Urinary bladder (tissue), 4 donors: Measurements from ENCODE around the gene NEU4. TPM values are rescaled to one million over a fixed set of nuclear protein-coding genes. Genes with fewer than 3 reads are reported as not detected.
"Not testable (repeated sequence)": the region's sequence is repeated elsewhere in the genome, so short reads cannot be mapped to it uniquely, and the experiment has no call there.

Experiments
- DNase-seq: peaks from one replicate; pipeline ENCODE4 v3.0.0-alpha.2; 2015; ENCODE audit errors: extremely low spot score
- H3K27ac ChIP-seq: one replicate; pipeline ENCODE4 v1.5.1; 2013; ENCODE audit warnings: low read depth, mild to moderate bottlenecking, moderate library complexity
- H3K36me3 ChIP-seq: one replicate; pipeline ENCODE4 v1.6.1; 2013; ENCODE audit warnings: mild to moderate bottlenecking, moderate library complexity; ENCODE audit not compliant: insufficient read depth
- H3K4me1 ChIP-seq: one replicate; pipeline ENCODE4 v1.6.1; 2013; ENCODE audit warnings: mild to moderate bottlenecking, moderate library complexity; ENCODE audit not compliant: insufficient read depth
- H3K4me3 ChIP-seq: one replicate; pipeline ENCODE4 v1.5.1; 2013; ENCODE audit warnings: low read depth, low read length
- WGBS: extraction: QIAGEN DNeasy Blood & Tissue Kit; methylation state at CpG from one replicate; pipeline ENCODE4 v1.1.7; 2013; 5-methylcytosine and 5-hydroxymethylcytosine counted together
- polyA plus RNA-seq: library from polyadenylated mRNA; stranded (reverse); fragments of 200-250 nt; gene quantifications from one replicate; pipeline ENCODE4 v1.2.3, GENCODE V29; 2013
- total RNA-seq: library from RNA; depleted of rRNA; stranded (reverse); fragments of >200 nt; gene quantifications from one replicate; pipeline ENCODE4 v1.2.3, GENCODE V29; 2014
- donor health status: healthy with polysubstance abuse.
- donor health status: healthy.

NEU4 gene
- total and polyA plus RNA-seq, 2 donors: 0.21 to 0.29 TPM

- 90% methylated on average over 3 of the region's 3 CpGs for WGBS
- not testable (repeated sequence) for H3K4me1 ChIP-seq, DNase-seq, H3K4me3 ChIP-seq, H3K36me3 ChIP-seq, H3K27ac ChIP-seq
Observed at GRCh38 chr2:241782053-241782452, 26.9 kb upstream of the NEU4 start.

GRCh38 chr2:241788135-241788534, 20.9 kb upstream of the NEU4 start:
- no peaks in the 10 kb centered on the region for H3K4me1 ChIP-seq
- 90% methylated on average over 4 of the region's 4 CpGs for WGBS
- H3K36me3 ChIP-seq: no peaks in the 10 kb centered on the region
- DNase-seq: no peak
- H3K4me3 ChIP-seq: no peak overlapping the region
- no peak overlapping the region for H3K27ac ChIP-seq

- Histone ChIP-seq H3K4me3 (no peak overlapping the region), H3K27ac (no peak overlapping the region), H3K4me1 (no peaks in the 10 kb centered on the region), H3K36me3 (no peaks in the 10 kb centered on the region)
- WGBS: 51% methylated on average over 3 of the region's 3 CpGs
- no peak for DNase-seq
Observed at GRCh38 chr2:241788572-241788971, 20.4 kb upstream of the NEU4 start.

GRCh38 chr2:241791385-241791784, 17.6 kb upstream of the NEU4 start:
- 38% methylated on average over 3 of the region's 3 CpGs for WGBS
- H3K4me3 ChIP-seq, H3K27ac ChIP-seq, H3K36me3 ChIP-seq, DNase-seq, H3K4me1 ChIP-seq: not testable (repeated sequence)

GRCh38 chr2:241793385-241793784, 15.6 kb upstream of the NEU4 start:
- Histone ChIP-seq H3K4me3 (no peak overlapping the region), H3K36me3 (no peaks in the 10 kb centered on the region), H3K27ac (no peak overlapping the region), H3K4me1 (no peaks in the 10 kb centered on the region)
- WGBS: 96% methylated on average over 5 of the region's 5 CpGs
- no peak for DNase-seq

GRCh38 chr2:241794250-241794823, 14.7 kb upstream of the NEU4 start:
- no peak for DNase-seq
- 83% methylated on average over 10 of the region's 10 CpGs for WGBS
- Histone ChIP-seq H3K27ac (no peak overlapping the region), H3K36me3 (no peaks in the 10 kb centered on the region), H3K4me3 (no peak overlapping the region), H3K4me1 (no peaks in the 10 kb centered on the region)

- Histone ChIP-seq H3K4me3 (no peak overlapping the region), H3K4me1 (no peaks in the 10 kb centered on the region), H3K36me3 (no peaks in the 10 kb centered on the region), H3K27ac (no peak overlapping the region)
- no peak for DNase-seq
- WGBS: 63% methylated on average over 31 of the region's 31 CpGs
Observed at GRCh38 chr2:241795021-241795999, 13.7 kb upstream of the NEU4 start.

- H3K4me1 ChIP-seq: no peaks in the 10 kb centered on the region
- H3K27ac ChIP-seq: no peak overlapping the region
- no peaks in the 10 kb centered on the region for H3K36me3 ChIP-seq
- no peak for DNase-seq
- WGBS: 96% methylated on average over 13 of the region's 13 CpGs
- no peak overlapping the region for H3K4me3 ChIP-seq
Observed at GRCh38 chr2:241796209-241796608, 12.8 kb upstream of the NEU4 start.

- no peaks in the 10 kb centered on the region for H3K36me3 ChIP-seq
- no peak overlapping the region for H3K4me3 ChIP-seq
- no peak for DNase-seq
- H3K27ac ChIP-seq: no peak overlapping the region
- H3K4me1 ChIP-seq: no peaks in the 10 kb centered on the region
- WGBS: 91% methylated on average over 13 of the region's 13 CpGs
Observed at GRCh38 chr2:241796610-241797138, 12.3 kb upstream of the NEU4 start.

- Histone ChIP-seq H3K36me3 (no peaks in the 10 kb centered on the region), H3K27ac (no peak overlapping the region), H3K4me3 (no peak overlapping the region), H3K4me1 (no peaks in the 10 kb centered on the region)
- no peak for DNase-seq
- 81% methylated on average over 19 of the region's 19 CpGs for WGBS
Observed at GRCh38 chr2:241797441-241798080, 11.4 kb upstream of the NEU4 start.

- Histone ChIP-seq H3K36me3 (no peaks in the 10 kb centered on the region), H3K27ac (no peak overlapping the region), H3K4me3 (no peak overlapping the region), H3K4me1 (no peaks in the 10 kb centered on the region)
- WGBS: 88% methylated on average over 14 of the region's 14 CpGs
- no peak for DNase-seq
Observed at GRCh38 chr2:241798081-241798630, 10.8 kb upstream of the NEU4 start.

- H3K4me1 ChIP-seq: peaks cover 2% of the 10 kb centered on the region
- WGBS: 90% methylated on average over 21 of the region's 21 CpGs
- no peak overlapping the region for H3K4me3 ChIP-seq
- H3K27ac ChIP-seq: no peak overlapping the region
- no peaks in the 10 kb centered on the region for H3K36me3 ChIP-seq
- no peak for DNase-seq
Observed at GRCh38 chr2:241798631-241799521, 10.1 kb upstream of the NEU4 start.
